GM10266 (cell line): Measurements from ENCODE around the gene RCOR1.

Source experiments
- DNase-seq: peaks from one replicate; pipeline ENCODE4 v3.0.0; 2012; ENCODE audit errors: extremely low spot score
- TF ChIP-seq, protein P1 (sequence below): IDR thresholded peaks from 2 replicates; pipeline ENCODE4 v1.5.1; 2012; ENCODE audit warnings: mild to moderate bottlenecking, low read depth; ENCODE audit not compliant: control insufficient read depth, insufficient read depth; ENCODE audit errors: missing control alignments

Gene RCOR1

GRCh38 chr14:102696856-102697495 lies 104.5 kb downstream of the RCOR1 start:
- TF ChIP-seq, protein P1, sequence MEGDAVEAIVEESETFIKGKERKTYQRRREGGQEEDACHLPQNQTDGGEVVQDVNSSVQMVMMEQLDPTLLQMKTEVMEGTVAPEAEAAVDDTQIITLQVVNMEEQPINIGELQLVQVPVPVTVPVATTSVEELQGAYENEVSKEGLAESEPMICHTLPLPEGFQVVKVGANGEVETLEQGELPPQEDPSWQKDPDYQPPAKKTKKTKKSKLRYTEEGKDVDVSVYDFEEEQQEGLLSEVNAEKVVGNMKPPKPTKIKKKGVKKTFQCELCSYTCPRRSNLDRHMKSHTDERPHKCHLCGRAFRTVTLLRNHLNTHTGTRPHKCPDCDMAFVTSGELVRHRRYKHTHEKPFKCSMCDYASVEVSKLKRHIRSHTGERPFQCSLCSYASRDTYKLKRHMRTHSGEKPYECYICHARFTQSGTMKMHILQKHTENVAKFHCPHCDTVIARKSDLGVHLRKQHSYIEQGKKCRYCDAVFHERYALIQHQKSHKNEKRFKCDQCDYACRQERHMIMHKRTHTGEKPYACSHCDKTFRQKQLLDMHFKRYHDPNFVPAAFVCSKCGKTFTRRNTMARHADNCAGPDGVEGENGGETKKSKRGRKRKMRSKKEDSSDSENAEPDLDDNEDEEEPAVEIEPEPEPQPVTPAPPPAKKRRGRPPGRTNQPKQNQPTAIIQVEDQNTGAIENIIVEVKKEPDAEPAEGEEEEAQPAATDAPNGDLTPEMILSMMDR: no peak
- no peak for DNase-seq

DNA sequence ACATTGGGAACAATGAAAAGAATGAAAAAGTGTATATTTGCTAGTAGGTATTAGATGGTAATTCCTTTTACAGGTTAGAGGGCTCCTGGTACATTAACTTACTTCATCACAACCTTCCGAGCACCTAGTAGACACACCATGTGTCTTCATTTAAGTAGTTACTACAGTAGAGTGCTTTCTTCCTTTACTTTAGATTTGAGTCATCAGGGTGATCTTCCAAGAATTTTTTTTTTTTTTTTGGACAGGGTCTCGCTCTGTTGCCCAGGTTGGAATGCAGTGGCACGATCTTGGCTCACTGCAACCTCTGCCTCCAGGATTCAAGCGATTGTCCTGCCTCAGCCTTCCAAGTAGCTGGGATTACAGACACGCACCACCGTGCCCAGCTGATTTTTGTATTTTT lies 105.1 kb downstream of the RCOR1 start:
- no peak for DNase-seq
- TF ChIP-seq, protein P1: no peak

DNA sequence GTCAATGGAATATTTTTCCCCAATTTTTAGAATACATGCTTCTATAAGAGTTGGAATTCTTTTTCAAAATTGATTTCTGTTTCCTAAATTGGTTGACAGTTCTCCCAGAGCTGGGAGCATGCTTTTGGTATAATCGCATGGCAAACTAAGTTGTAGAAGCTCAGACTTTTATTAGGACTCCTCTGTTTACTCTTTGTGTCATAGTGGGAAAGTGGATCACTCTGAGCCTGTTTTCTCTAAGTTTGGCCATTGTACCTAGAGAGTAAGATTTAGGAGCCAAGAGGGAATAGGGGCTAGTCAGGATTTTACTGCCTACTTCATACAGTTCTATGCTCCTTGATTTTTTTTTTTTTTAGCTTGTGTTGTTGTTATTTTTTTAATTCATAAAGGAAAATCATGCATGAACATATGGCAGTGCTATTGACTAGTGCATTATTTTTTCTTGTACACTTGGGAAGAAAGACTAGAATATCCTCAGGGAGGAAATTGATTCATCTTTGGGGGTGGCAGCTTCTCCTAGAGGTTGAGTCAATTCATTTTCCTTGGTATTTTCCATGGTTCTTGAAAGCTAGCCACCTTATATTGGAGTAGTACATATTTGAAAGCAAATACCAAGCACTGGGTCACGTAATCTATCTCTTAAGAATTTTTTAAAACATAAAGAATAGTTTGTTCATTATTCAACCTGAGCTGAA lies 107.1 kb downstream of the RCOR1 start:
- TF ChIP-seq, protein P1: no peak
- no peak for DNase-seq

- peak; percentile 50 for DNase-seq
- TF ChIP-seq, protein P1: no peak
Observed at GRCh38 chr14:102708494-102708893, 116.0 kb downstream of the RCOR1 start.

DNA sequence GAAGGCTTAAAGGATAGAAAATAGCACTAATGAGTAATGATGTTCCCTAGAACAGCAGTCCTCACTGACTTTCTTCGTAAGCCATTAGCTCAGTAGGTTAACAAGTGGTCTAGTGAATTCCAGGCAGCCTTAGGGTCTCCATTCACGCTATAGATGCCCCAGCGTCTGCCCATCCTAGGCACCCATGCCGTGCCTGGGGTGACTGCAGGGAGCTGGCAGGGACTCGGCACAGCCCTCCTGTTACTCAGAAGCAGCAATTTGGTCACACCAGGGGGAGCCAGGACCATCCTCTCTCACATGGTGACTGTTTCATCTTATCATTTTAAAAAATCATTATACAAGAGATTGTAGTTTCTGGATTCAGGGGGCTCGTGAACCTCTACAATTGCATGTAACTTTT lies 118.8 kb downstream of the RCOR1 start:
- DNase-seq: no peak
- TF ChIP-seq, protein P1: no peak

DNA sequence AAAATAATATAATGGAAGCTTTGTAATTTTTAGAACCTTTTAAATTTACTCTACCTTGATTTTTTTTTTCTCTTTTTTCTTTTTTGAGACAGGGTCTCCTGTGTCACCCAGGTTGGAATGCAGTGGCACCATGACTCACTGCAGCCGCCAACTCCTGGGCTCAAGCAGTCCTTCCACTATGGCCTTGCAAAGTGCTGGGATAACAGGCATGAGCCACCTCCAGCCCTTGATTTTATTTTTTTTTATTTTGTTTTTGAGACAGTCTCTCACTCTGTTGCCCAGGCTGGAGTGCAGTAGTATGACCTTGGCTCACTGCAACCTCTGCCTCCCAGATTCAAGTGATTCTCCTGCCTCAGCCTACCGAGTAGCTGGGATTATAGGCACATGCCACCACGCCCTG lies 119.5 kb downstream of the RCOR1 start:
- TF ChIP-seq, protein P1: no peak
- no peak for DNase-seq

GRCh38 chr14:102717276-102717675 lies 124.8 kb downstream of the RCOR1 start:
- DNase-seq: no peak
- TF ChIP-seq, protein P1: no peak
